KBM-7 (cell line): ENCODE data around the gene ARMC7.
A peak's percentile ranks its signal among the peaks of the same experiment; 100 is the strongest.
"Not testable (repeated sequence)": the region's sequence is repeated elsewhere in the genome, so short reads cannot be mapped to it uniquely, and the experiment has no call there.

Experiments used
- DNase-seq: peaks from one replicate; pipeline ENCODE4 v3.0.0-alpha.2; 2015
- in situ Hi-C: fragments of 300-500 bp; cut with MboI; formaldehyde crosslinking; loops from 2 replicates; pipeline ENCODE4 v1.14.3; 2020; ENCODE audit warnings: low sequenced_read_pairs, low pct_unique_long_range_greater_than_20kb, mixed read lengths

Gene ARMC7

GRCh38 chr17:75124041-75124818 is 14.5 kb downstream of the ARMC7 start:
- DNase-seq: no peak
- in situ Hi-C loops: no loop called here

GRCh38 chr17:75124819-75125162 is 15.0 kb downstream of the ARMC7 start:
- DNase-seq: no peak
- in situ Hi-C loops: no loop called here

DNA sequence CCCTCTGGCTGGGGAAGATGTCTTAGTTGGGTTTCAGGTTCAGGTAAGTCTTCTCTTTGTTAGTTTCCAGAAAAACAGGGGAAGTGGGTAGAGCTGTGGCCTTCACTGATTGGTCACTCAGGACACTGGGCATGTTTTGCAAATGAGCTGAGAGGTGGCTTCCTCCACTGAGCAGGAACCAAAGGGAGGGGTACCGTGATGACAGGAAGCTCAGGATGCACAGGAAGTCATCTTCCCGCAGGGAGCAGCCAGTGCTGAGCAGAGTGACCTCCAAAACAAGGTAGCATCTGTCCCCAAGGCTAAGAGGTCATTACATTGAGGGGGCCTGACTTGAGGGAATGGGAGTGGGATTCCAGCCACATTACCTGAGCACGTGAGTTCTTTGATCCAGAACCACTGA is 16.2 kb downstream of the ARMC7 start:
- DNase-seq: no peak
- in situ Hi-C loops: no loop called here

- in situ Hi-C loops: no loop called here
- DNase-seq: no peak
These were observed 17.2 kb downstream of the ARMC7 start for GRCh38 chr17:75126954-75127353.

DNA sequence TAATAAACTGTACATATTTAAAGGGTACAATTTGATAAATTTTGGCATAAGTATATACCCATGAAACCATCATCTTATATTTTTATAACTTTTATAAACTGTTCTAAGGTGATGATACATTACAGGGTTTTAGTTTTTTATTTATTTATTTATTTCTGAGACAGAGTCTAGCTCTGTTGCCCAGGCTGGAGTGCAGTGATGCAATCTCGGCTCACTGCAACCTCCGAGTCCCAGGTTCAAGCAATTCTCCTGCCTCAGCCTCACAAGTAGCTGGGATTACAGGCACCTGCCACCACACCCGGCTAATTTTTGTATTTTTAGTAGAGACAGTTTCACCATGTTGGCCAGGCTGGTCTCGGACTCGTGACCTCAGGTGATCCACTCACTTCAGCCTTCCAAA is 18.2 kb downstream of the ARMC7 start:
- in situ Hi-C loops, DNase-seq: not testable (repeated sequence)

DNA sequence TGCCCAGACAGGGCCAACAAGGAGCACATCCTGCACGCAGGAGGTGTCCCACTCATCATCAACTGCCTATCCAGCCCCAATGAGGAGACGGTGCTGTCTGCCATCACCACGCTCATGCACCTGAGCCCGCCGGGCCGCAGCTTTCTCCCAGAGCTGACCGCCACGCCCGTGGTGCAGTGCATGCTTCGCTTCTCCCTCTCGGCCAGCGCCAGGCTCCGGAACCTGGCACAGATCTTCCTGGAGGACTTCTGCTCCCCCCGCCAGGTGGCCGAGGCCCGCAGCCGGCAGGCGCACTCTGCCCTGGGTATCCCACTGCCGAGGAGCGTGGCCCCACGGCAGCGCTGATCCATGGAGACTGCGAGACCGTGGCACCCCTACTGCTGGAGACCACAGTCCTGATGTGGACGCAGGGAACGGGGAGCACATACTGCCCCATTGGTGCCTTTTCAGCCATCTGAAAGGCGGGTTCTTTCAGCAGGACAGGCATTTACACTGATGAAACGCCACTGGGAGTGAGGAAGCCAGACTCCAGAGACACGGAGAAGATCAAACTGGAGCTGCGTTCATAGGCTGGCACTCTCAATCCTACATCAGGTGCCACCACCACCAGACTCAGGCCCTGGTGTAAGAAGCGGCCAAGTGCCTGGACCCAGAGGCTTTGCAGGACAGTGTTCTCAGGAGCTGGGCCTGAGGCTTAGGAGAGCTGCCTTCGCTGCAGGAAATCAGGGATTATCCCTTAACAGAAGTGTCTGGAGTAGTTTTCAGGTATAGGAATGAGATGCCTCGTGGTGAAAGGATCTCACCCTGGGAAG is 19.1 kb downstream of the ARMC7 start:
- in situ Hi-C loops: no loop called here

DNA sequence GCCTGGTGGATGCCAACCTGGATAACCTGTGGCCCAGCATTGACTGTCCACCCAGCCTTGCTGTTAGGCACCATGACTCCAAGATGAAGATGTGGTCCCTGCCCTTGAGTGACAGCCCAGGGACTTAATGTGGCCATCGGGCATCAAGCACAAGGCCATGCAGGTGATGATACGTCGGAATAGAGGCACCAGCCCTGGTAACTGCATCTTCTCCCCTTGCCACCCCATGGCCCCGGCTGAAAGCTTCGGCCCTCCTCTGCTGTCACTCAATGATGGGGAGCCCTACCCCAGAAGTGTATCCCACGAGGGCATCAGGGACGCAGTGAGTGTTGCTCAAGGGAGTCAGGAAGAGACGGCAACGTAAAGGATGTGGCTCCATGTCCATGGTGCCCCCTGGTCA is 19.8 kb downstream of the ARMC7 start:
- DNase-seq: no peak
- in situ Hi-C loops: no loop called here

More for the DNA sequence above, 19.1 kb downstream of the ARMC7 start:
- no peak for DNase-seq

GRCh38 chr17:75130059-75130631 is 20.4 kb downstream of the ARMC7 start:
- no peak for DNase-seq
- in situ Hi-C loops: no loop called here

- DNase-seq: peak; percentile 80
These were observed 21.0 kb downstream of the ARMC7 start for GRCh38 chr17:75130632-75131277.

DNA sequence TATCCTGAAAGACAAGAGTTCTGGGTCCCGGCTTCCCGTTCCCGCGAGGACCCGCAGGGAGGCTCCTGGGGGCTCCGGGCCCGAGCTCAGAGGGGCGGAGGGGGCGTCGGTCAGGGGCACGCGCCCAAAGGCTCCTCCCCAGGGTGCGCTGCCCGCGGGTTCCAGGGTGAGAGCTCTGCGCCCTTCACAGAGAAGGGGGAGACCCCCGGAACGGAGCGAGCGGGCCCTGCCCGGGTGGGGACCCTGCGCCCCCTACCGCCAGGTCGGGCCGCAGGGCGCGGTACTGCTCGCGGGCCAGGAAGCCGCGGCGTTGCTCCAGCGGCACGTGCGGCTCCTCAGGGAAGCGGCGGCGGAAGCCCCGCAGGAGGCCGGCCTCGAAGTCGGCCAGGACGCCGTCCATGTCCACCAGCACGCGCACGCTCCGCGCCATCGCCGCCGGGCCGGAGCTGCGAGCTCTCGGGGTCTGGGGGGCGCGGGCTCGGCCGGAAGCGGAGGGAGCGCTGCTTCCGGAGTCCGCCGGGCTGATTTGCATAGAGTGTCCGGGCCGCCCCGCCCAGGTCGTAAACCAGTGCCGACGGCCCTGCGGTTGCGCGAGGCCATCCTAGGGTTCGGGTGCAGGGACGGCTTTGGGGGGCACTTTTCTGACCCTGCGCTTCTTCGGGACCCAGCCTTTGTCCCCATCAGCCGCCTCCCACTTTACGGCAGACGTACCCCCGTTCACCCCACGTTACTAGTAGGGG is 21.7 kb downstream of the ARMC7 start, which contains the start of gene NT5C:
NT5C (minus strand) TSS at position 465 of the 740 bp plus-strand sequence; CDS start at position 430, 35 bp downstream.
- in situ Hi-C loops: no loop called here
- DNase-seq: peak; percentile 86

More at GRCh38 chr17:75130632-75131277, 21.0 kb downstream of the ARMC7 start:
- in situ Hi-C loops: no loop called here

- in situ Hi-C loops, DNase-seq: not testable (repeated sequence)
These were observed 22.5 kb downstream of the ARMC7 start for GRCh38 chr17:75132018-75133000.

- in situ Hi-C loops: no loop called here
- DNase-seq: no peak
These were observed 23.2 kb downstream of the ARMC7 start for GRCh38 chr17:75133001-75133400.

DNA sequence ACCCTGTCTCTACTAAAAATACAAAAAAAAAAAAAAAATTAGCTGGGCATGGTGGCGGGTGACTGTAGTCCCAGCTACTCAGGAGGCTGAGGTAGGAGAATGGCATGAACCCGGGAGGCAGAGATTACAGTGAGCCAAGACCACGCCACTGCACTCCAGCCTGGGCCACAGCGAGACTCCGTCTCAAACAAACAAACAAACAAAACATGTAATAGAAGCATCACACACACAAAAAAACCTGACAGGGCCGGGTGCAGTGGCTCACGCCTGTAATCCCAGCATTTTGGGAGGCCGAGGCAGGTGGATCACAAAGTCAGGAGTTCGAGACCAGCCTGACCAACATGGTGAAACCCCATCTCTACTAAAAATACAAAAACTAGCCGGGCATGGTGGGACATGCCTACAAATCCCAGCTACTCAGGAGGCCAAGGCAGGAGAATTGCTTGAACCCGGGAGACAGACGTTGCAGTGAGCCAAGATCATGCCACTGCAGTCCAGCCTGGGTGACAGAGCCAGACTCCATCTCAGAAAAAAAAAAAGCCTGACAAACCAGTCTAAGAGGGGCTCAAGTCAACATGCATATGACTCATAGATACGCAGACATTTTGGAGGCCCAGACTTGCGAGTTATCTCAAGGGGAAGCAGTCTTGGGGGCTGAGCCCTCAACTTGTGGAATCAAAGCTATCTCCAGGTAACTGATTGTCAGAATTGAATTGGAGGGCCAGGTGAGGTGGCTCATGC is 24.0 kb downstream of the ARMC7 start:
- in situ Hi-C loops: not testable (repeated sequence)

GRCh38 chr17:75135452-75135851 is 25.7 kb downstream of the ARMC7 start:
- in situ Hi-C loops: no loop called here

More for the DNA sequence above, 24.0 kb downstream of the ARMC7 start:
- DNase-seq: not testable (repeated sequence)

DNA sequence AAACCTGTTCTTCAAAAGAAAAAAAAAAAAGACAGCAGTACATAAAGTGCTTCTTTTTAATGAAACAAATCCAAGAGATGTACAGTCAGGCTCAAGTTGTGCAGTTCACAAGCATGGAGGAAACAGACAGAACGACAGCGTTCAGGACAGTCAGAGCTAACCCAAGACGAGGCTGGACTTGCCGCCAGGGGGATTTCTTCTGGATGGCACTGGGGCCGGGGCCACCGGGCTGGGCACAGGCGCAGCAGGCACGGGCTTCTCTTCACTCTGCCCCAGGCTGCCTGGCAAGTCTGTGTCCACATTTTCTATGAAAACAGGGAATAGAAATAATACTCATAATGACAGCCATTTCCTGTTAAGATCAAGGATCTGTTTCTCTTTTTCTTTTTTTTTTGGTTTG is 26.2 kb downstream of the ARMC7 start:
- no peak for DNase-seq
- in situ Hi-C loops: no loop called here

More at GRCh38 chr17:75135452-75135851, 25.7 kb downstream of the ARMC7 start:
- no peak for DNase-seq

DNA sequence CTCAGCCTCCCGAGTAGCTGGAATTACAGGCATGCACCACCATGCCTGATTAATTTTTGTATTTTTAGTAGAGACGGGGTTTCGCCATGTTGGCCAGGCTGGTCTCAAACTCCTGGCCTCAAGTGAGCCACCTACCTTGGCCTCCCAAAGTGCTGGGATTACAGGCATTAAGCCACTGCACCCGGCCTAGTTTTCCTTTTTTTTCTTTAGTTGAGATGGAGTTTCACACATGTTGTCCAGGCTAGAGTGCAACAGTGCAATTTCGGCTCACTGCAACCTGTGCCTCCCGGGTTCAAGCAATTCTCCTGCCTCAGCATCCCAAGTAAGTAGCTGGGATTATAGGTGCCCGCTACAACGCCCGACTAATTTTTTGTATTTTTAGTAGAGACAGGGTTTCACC is 28.0 kb downstream of the ARMC7 start:
- in situ Hi-C loops: not testable (repeated sequence)

DNA sequence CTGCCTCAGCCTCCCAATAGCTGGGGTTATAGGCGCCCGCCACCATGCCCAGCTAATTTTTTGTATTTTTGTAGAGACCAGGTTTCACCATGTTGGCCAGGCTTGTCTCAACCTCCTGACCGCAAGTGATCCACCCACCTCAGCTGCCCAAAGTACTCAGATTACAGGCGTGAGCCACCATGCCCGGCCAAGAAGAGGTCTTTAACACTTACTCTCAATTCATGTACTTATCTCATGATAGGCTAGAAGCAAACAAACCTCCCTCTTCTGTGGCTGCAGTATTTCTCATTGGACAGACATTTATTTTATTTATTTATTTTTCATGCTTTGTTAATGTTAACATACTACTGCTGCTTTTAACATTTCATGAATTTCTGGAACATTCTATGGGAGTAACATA is 28.8 kb downstream of the ARMC7 start:
- no peak for DNase-seq
- in situ Hi-C loops: no loop called here

More for the DNA sequence above, 28.0 kb downstream of the ARMC7 start:
- not testable (repeated sequence) for DNase-seq
